Esophagus muscularis mucosa (tissue), 4 donors: ENCODE data around the gene ELOA. TPM values are rescaled to one million over a fixed set of nuclear protein-coding genes. Genes with fewer than 3 reads are reported as not detected.
"Not testable (repeated sequence)": the region's sequence is repeated elsewhere in the genome, so short reads cannot be mapped to it uniquely, and the experiment has no call there.

Source experiments
- DNase-seq: peaks from one replicate; pipeline ENCODE4 v3.0.0-alpha.2; 2017; ENCODE audit errors: extremely low spot score
- H3K27ac ChIP-seq, 4 donors: fragments of 200-600 bp; sonication (generic); replicated peaks in 1 of 4; 1 replicate in 3 of 4; 2 replicates in 1 of 4; pipeline ENCODE4 v1.5.1; 2016 to 2019; ENCODE audit warnings: mild to moderate bottlenecking in 1 of 4
- H3K27me3 ChIP-seq, 4 donors: fragments of 200-600 bp; sonication (generic); one replicate each; pipeline versions ENCODE4 v1.5.1 to v1.6.0; 2016 to 2019
- H3K36me3 ChIP-seq, 4 donors: fragments of 200-600 bp; sonication (generic); one replicate each; pipeline ENCODE4 v1.5.1; 2016 to 2019
- H3K4me1 ChIP-seq, 4 donors: fragments of 200-600 bp; sonication (generic); one replicate each; pipeline ENCODE4 v1.5.1; 2016 to 2019
- H3K4me3 ChIP-seq, 4 donors: fragments of 200-600 bp; sonication (generic); 1 replicate in 2 of 4; 2 replicates in 2 of 4; pipeline ENCODE4 v1.5.1; 2016 to 2019; ENCODE audit warnings: mild to moderate bottlenecking in 4 of 4, moderate library complexity in 1 of 4
- H3K9me3 ChIP-seq, 4 donors: fragments of 200-600 bp; sonication (generic); 1 replicate in 3 of 4; 2 replicates in 1 of 4; pipeline ENCODE4 v1.5.1; 2016 to 2019
- CTCF ChIP-seq, 3 experiments: fragments of 200-600 bp in 2 of 3; fragments of 450-650 bp in 1 of 3; sonication (generic) in 2 of 3; IDR thresholded peaks; one replicate each; pipeline ENCODE4 v1.5.1; 2017 to 2019; ENCODE audit warnings: antibody characterized with exemption in 3 of 3, mild to moderate bottlenecking in 2 of 3, moderate library complexity in 1 of 3
- EP300 ChIP-seq: sonication (generic); formaldehyde crosslinking; IDR thresholded peaks from one replicate; pipeline ENCODE4 v1.6.1; 2017; ENCODE audit warnings: antibody characterized with exemption
- POLR2A ChIP-seq: fragments of 450-650 bp; IDR thresholded peaks from one replicate; pipeline ENCODE4 v1.6.1; 2017; ENCODE audit warnings: antibody characterized with exemption, moderate library complexity, mild to moderate bottlenecking, low read depth
- POLR2AphosphoS5 ChIP-seq, 2 donors: sonication (generic); formaldehyde crosslinking; IDR thresholded peaks; one replicate each; pipeline ENCODE4 v1.6.1; 2017; ENCODE audit warnings: antibody characterized with exemption in 2 of 2
- WGBS: methylation state at CpG from one replicate; pipeline ENCODE4 v1.1.5; 2018; 5-methylcytosine and 5-hydroxymethylcytosine counted together
- intact Hi-C: fragments of 100-400 bp; cut with DNase I; formaldehyde crosslinking; loops from one replicate; pipeline ENCODE4 v1.15.1; 2023
- total RNA-seq, 4 donors: library from RNA; depleted of rRNA; stranded (reverse); fragments of >200 nt; gene quantifications; one replicate each; pipeline versions ENCODE4 v1.1.0 to v1.2.1, GENCODE V29; 2016

ELOA gene
- total RNA-seq, 4 donors from 2014 or later, result 35.7 to 45.4 (median 39.1) TPM

GRCh38 chr1:23732363-23733224 lies 10.7 kb upstream of the ELOA start:
- 95% methylated on average over 10 of the region's 10 CpGs for WGBS
- DNase-seq, result no peak
- intact Hi-C loops, result no loop called here
- Histone ChIP-seq H3K9me3 (no peaks in the 10 kb centered on the region), H3K4me1 (peaks cover under 1 to 5% (median 5%) of the 10 kb centered on the region in 4 donors), H3K27ac (no peak overlapping the region), H3K27me3 (no peaks in the 10 kb centered on the region), H3K36me3 (no peaks in the 10 kb centered on the region), H3K4me3 (no peak overlapping the region)
- TF ChIP-seq POLR2AphosphoS5 (IDR thresholded peaks at IDR 0.05) (no peak), POLR2A (no peak), EP300 (no peak), CTCF (IDR thresholded peaks at IDR 0.05) (no peak)

GRCh38 chr1:23733281-23733680 lies 10.0 kb upstream of the ELOA start:
- H3K36me3 ChIP-seq, H3K27ac ChIP-seq, DNase-seq, H3K27me3 ChIP-seq, H3K4me3 ChIP-seq, H3K4me1 ChIP-seq, H3K9me3 ChIP-seq, intact Hi-C loops: not testable (repeated sequence)
- WGBS, result 92% methylated on average over 5 of the region's 5 CpGs

GRCh38 chr1:23736437-23737134 lies 6.7 kb upstream of the ELOA start:
- Histone ChIP-seq H3K9me3 (no peaks in the 10 kb centered on the region), H3K4me3 (no peak overlapping the region), H3K27me3 (no peaks in the 10 kb centered on the region), H3K27ac (no peak overlapping the region), H3K36me3 (no peaks in the 10 kb centered on the region), H3K4me1 (no peaks in the 10 kb centered on the region)
- TF ChIP-seq CTCF (IDR thresholded peaks at IDR 0.05), result no peak
- no peak for TF ChIP-seq POLR2AphosphoS5 (IDR thresholded peaks at IDR 0.05)
- no peak for TF ChIP-seq POLR2A
- TF ChIP-seq EP300, result no peak
- DNase-seq, result no peak
- WGBS, result 91% methylated on average over 7 of the region's 7 CpGs
- intact Hi-C loops, result no loop called here

GRCh38 chr1:23741609-23742008 lies 1.7 kb upstream of the ELOA start:
- Histone ChIP-seq H3K4me3 (no peak overlapping the region), H3K27ac (no peak overlapping the region), H3K36me3 (peaks cover 0 to 8% (median 0%) of the 10 kb centered on the region in 4 donors), H3K9me3 (no peaks in the 10 kb centered on the region), H3K27me3 (no peaks in the 10 kb centered on the region), H3K4me1 (peaks cover 20 to 33% (median 30%) of the 10 kb centered on the region in 4 donors)
- intact Hi-C loops, result loop anchor here (5.0 kb wide), 1 partner anchor 49 kb away; the partner anchor contains the start of gene RPL11
- no peak for DNase-seq
- 86% methylated on average over 5 of the region's 5 CpGs for WGBS
- no peak for TF ChIP-seq POLR2A
- no peak for TF ChIP-seq POLR2AphosphoS5 (IDR thresholded peaks at IDR 0.05)
- TF ChIP-seq EP300, result no peak
- no peak for TF ChIP-seq CTCF (IDR thresholded peaks at IDR 0.05)

- TF ChIP-seq POLR2AphosphoS5 (IDR thresholded peaks at IDR 0.05) (no peak), POLR2A (no peak), EP300 (no peak), CTCF (IDR thresholded peaks at IDR 0.05) (no peak)
- WGBS, result 20% methylated on average over 11 of the region's 28 CpGs
- no peak for DNase-seq
- Histone ChIP-seq H3K27me3 (no peaks in the 10 kb centered on the region), H3K4me1 (peaks cover 21 to 44% (median 39%) of the 10 kb centered on the region in 4 donors), H3K36me3 (peaks cover 0 to 8% (median 0%) of the 10 kb centered on the region in 4 donors), H3K9me3 (no peaks in the 10 kb centered on the region), H3K4me3 (peak overlapping the region; percentile 83 to 96 (median 96)), H3K27ac (peak overlapping the region; percentile 92 to 95 (median 95))
- intact Hi-C loops, result loop anchor here (5.0 kb wide), 1 partner anchor 50 kb away; the partner anchor contains the start of gene RPL11
Observed at GRCh38 chr1:23742670-23743286, 493 bp upstream of the ELOA start.
